BJ (cell line): ENCODE results near the gene MID1. TPM values are rescaled to one million over a fixed set of nuclear protein-coding genes. Genes with fewer than 3 reads are reported as not detected.

Experiments
- CTCF ChIA-PET: fragments of 350-600 bp; formaldehyde crosslinking; extraction: SDS; loops from one replicate; lab custom pipeline; 2021; ENCODE audit warnings: antibody characterized with exemption, inconsistent platforms; lab: Yijun Ruan, JAX
- POLR2A ChIA-PET: fragments of 300-600 bp; sonication (Branson Sonifier 250); formaldehyde crosslinking; extraction: SDS; loops from one replicate; lab custom pipeline; 2021; ENCODE audit warnings: antibody characterized with exemption; lab: Charles Lee
- DNase-seq: peaks from one replicate; pipeline ENCODE4 v3.0.0-alpha.2; 2011; ENCODE audit warnings: low read depth
- H3K27me3 ChIP-seq: 2 replicates; pipeline ENCODE4 v1.6.0; 2011; ENCODE audit warnings: low read length; ENCODE audit not compliant: control insufficient read depth, insufficient read depth
- H3K36me3 ChIP-seq: 2 replicates; pipeline ENCODE4 v1.5.1; 2011; ENCODE audit warnings: low read length; ENCODE audit not compliant: control insufficient read depth, insufficient read depth
- H3K4me3 ChIP-seq: 2 replicates; pipeline ENCODE4 v1.5.1; 2011; ENCODE audit warnings: low read depth, mild to moderate bottlenecking, control low read depth, low read length
- CTCF ChIP-seq: IDR thresholded peaks from 2 replicates; pipeline ENCODE4 v1.5.1; 2011; ENCODE audit warnings: low read depth, mild to moderate bottlenecking, control low read depth, inconsistent platforms, low read length, moderate library complexity; ENCODE audit not compliant: insufficient read depth
- polyA plus RNA-seq: library from polyadenylated mRNA; depleted of rRNA; stranded (reverse); fragments of >200 nt; gene quantifications from 2 replicates; pipeline ENCODE4 v1.2.3, GENCODE V29; 2011

MID1 gene
- polyA plus RNA-seq, 1 experiment, result 42.6 TPM

GRCh38 chrX:10578527-10578926, 41.9 kb downstream of the MID1 start:
- no peak for DNase-seq
- H3K4me3 ChIP-seq, result no peak overlapping the region
- TF ChIP-seq CTCF, result no peak
- CTCF ChIA-PET, result no interaction called here
- no peaks in the 10 kb centered on the region for H3K36me3 ChIP-seq
- H3K27me3 ChIP-seq, result no peaks in the 10 kb centered on the region
- POLR2A ChIA-PET, result no interaction called here

- ChIA-PET CTCF (no interaction called here), POLR2A (no interaction called here)
- Histone ChIP-seq H3K4me3 (no peak overlapping the region), H3K36me3 (no peaks in the 10 kb centered on the region), H3K27me3 (no peaks in the 10 kb centered on the region)
- no peak for TF ChIP-seq CTCF
- no peak for DNase-seq
Observed at GRCh38 chrX:10577853-10578252, 42.5 kb downstream of the MID1 start.

- H3K36me3 ChIP-seq, result no peaks in the 10 kb centered on the region
- CTCF ChIA-PET, result no interaction called here
- no peak for TF ChIP-seq CTCF
- H3K4me3 ChIP-seq, result no peak overlapping the region
- no peak for DNase-seq
- no peaks in the 10 kb centered on the region for H3K27me3 ChIP-seq
- POLR2A ChIA-PET, result no interaction called here
Observed at GRCh38 chrX:10576777-10577447, 43.5 kb downstream of the MID1 start.

- no peak for DNase-seq
- Histone ChIP-seq H3K27me3 (no peaks in the 10 kb centered on the region), H3K36me3 (no peaks in the 10 kb centered on the region), H3K4me3 (no peak overlapping the region)
- no peak for TF ChIP-seq CTCF
- CTCF ChIA-PET, result no interaction called here
- POLR2A ChIA-PET, result no interaction called here
Observed at GRCh38 chrX:10576186-10576585, 44.2 kb downstream of the MID1 start.

- ChIA-PET POLR2A (no interaction called here), CTCF (no interaction called here)
- no peak for DNase-seq
- no peak for TF ChIP-seq CTCF
- Histone ChIP-seq H3K27me3 (no peaks in the 10 kb centered on the region), H3K4me3 (no peak overlapping the region), H3K36me3 (no peaks in the 10 kb centered on the region)
Observed at GRCh38 chrX:10574663-10575062, 45.7 kb downstream of the MID1 start.
